A673 (cell line): Measurements from ENCODE around the gene SCPEP1.

ENCODE experiments used
- EZH2 ChIP-seq: fragments of 200-600 bp; sonication (generic); IDR thresholded peaks from 2 replicates; pipeline ENCODE4 v1.6.1; 2017; ENCODE audit warnings: borderline replicate concordance, low read depth, mild to moderate bottlenecking, mixed read lengths, antibody characterized with exemption, low read length; ENCODE audit not compliant: poor library complexity, severe bottlenecking
- TF ChIP-seq, protein P1 (sequence below): fragments of 300-800, 200-600 bp; sonication (generic); conservative IDR thresholded peaks from 2 replicates; pipeline ENCODE4 v1.5.1; 2017; ENCODE audit warnings: low read depth, mild to moderate bottlenecking, antibody characterized with exemption, low read length, moderate library complexity, mixed read lengths

DNA sequence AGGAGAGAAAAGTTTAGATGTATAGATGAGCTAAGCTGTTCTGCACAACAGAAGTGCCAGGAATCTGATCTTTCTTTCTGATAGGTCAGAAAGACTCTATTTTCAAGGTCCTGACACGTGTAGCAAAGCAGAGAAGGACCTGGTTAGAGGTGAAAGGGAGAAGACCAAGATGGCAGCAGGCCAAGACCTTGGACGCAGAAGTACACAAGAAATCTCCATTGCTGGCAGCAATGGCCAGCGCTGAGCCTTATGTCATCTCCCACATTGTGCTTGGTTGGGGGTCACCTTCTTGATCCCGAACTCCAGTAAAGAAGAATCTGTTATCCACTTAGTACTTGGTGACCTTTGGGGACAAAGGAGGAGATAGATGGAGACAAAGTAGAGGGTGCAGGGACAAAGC lies 65.3 kb downstream of the SCPEP1 start:
- TF ChIP-seq, protein P1, sequence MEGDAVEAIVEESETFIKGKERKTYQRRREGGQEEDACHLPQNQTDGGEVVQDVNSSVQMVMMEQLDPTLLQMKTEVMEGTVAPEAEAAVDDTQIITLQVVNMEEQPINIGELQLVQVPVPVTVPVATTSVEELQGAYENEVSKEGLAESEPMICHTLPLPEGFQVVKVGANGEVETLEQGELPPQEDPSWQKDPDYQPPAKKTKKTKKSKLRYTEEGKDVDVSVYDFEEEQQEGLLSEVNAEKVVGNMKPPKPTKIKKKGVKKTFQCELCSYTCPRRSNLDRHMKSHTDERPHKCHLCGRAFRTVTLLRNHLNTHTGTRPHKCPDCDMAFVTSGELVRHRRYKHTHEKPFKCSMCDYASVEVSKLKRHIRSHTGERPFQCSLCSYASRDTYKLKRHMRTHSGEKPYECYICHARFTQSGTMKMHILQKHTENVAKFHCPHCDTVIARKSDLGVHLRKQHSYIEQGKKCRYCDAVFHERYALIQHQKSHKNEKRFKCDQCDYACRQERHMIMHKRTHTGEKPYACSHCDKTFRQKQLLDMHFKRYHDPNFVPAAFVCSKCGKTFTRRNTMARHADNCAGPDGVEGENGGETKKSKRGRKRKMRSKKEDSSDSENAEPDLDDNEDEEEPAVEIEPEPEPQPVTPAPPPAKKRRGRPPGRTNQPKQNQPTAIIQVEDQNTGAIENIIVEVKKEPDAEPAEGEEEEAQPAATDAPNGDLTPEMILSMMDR, result no peak
- no peak for TF ChIP-seq EZH2
